ENCODE data around the gene ZIM2. TPM values are rescaled to one million over a fixed set of nuclear protein-coding genes. Genes with fewer than 3 reads are reported as not detected.

ZIM2 gene
- total and polyA plus RNA-seq, 8 donors, result 0.08 to 0.52 (median 0.12) TPM; not detected in 3

- H3K36me3 ChIP-seq, result no peaks in the 10 kb centered on the region
- H3K27ac ChIP-seq, result no peak overlapping the region
- H3K4me3 ChIP-seq, result no peak overlapping the region
- intact Hi-C loops (cut with DNase I), result no loop called here
- no peak for FAIRE-seq
- DNase-seq, result no peak
- 43 to 46% methylated on average over 2 of the region's 2 CpGs for WGBS, 2 donors
- no peak for TF ChIP-seq CTCF (IDR thresholded peaks at IDR 0.05)
- no peaks in the 10 kb centered on the region for H3K4me1 ChIP-seq
- no peaks in the 10 kb centered on the region for H3K9me3 ChIP-seq
- H3K27me3 ChIP-seq, result no peaks in the 10 kb centered on the region
- ATAC-seq, result no peak
Measured at GRCh38 chr19:56831255-56831654, 9.3 kb downstream of the ZIM2 start.

GRCh38 chr19:56829596-56829995, 10.9 kb downstream of the ZIM2 start:
- WGBS, 2 donors, result 71 to 83% methylated on average over 6 of the region's 6 CpGs
- Histone ChIP-seq H3K27me3 (no peaks in the 10 kb centered on the region), H3K4me1 (no peaks in the 10 kb centered on the region), H3K9me3 (no peaks in the 10 kb centered on the region), H3K4me3 (no peak overlapping the region), H3K27ac (no peak overlapping the region), H3K36me3 (no peaks in the 10 kb centered on the region)
- TF ChIP-seq CTCF (IDR thresholded peaks at IDR 0.05), result no peak
- no peak for DNase-seq
- no peak for FAIRE-seq
- ATAC-seq, result no peak
- intact Hi-C loops (cut with DNase I), result no loop called here

GRCh38 chr19:56827708-56828107, 12.8 kb downstream of the ZIM2 start:
- intact Hi-C loops (cut with DNase I), result no loop called here
- WGBS, 2 donors, result 61 to 71% methylated on average over 2 of the region's 2 CpGs
- Histone ChIP-seq H3K9me3 (no peaks in the 10 kb centered on the region), H3K36me3 (no peaks in the 10 kb centered on the region), H3K4me3 (no peak overlapping the region), H3K27me3 (no peaks in the 10 kb centered on the region), H3K27ac (no peak overlapping the region), H3K4me1 (no peaks in the 10 kb centered on the region)
- ATAC-seq (no peak), DNase-seq (no peak), FAIRE-seq (no peak)
- no peak for TF ChIP-seq CTCF (IDR thresholded peaks at IDR 0.05)

- no peak for FAIRE-seq
- Histone ChIP-seq H3K4me3 (no peak overlapping the region), H3K27me3 (no peaks in the 10 kb centered on the region), H3K4me1 (no peaks in the 10 kb centered on the region), H3K36me3 (peaks cover 0 to 5% (median 0%) of the 10 kb centered on the region in 3 donors), H3K9me3 (no peaks in the 10 kb centered on the region), H3K27ac (no peak overlapping the region)
- TF ChIP-seq CTCF (IDR thresholded peaks at IDR 0.05), result no peak
- DNase-seq, result no peak
- 81 to 93% methylated on average over 6 of the region's 6 CpGs for WGBS, 2 donors
- ATAC-seq, result no peak
- intact Hi-C loops (cut with DNase I), result no loop called here
Measured at GRCh38 chr19:56823956-56824355, 16.6 kb downstream of the ZIM2 start.

GRCh38 chr19:56823417-56823816, 17.1 kb downstream of the ZIM2 start:
- 81 to 85% methylated on average over 12 of the region's 12 CpGs for WGBS, 2 donors
- DNase-seq (no peak), ATAC-seq (no peak), FAIRE-seq (no peak)
- Histone ChIP-seq H3K9me3 (no peaks in the 10 kb centered on the region), H3K27ac (no peak overlapping the region), H3K27me3 (no peaks in the 10 kb centered on the region), H3K4me3 (no peak overlapping the region), H3K36me3 (peaks cover 0 to 5% (median 0%) of the 10 kb centered on the region in 3 donors), H3K4me1 (no peaks in the 10 kb centered on the region)
- no peak for TF ChIP-seq CTCF (IDR thresholded peaks at IDR 0.05)
- intact Hi-C loops (cut with DNase I), result no loop called here

Measured in pancreas (tissue), 10 donors.